K562 (cell line): ENCODE measurements around the gene DPEP1. TPM values are rescaled to one million over a fixed set of nuclear protein-coding genes. Genes with fewer than 3 reads are reported as not detected.
A peak's percentile ranks its signal among the peaks of the same experiment; 100 is the strongest.

ENCODE experiments used
- ATAC-seq: fragments of 200-7000 bp; cut with Tn5 transposase; 3 replicates; pipeline ENCODE4 v1.9.1; 2020; ENCODE audit warnings: moderate library complexity
- BruUV-seq: library from RNA; stranded (reverse); fragments of 400-500 nt; replicated peaks from 2 replicates; lab custom pipeline; 2021; lab: Mats Ljungman, UMichigan
- CTCF ChIA-PET: fragments of 300-600 bp; formaldehyde crosslinking; extraction: SDS; loops from one replicate; lab custom pipeline; 2021; ENCODE audit warnings: low intra/inter-chr PET ratio; lab: Yijun Ruan, JAX
- POLR2A ChIA-PET: fragments of 300-600, 350-650 bp; sonication (Branson Sonifier 250); formaldehyde crosslinking; extraction: SDS; loops from one replicate; lab custom pipeline; 2021; ENCODE audit warnings: antibody characterized with exemption, inconsistent platforms; lab: Yijun Ruan, JAX
- DNase-seq, 4 experiments: peaks; one replicate each; pipeline versions ENCODE4 v3.0.0 to v3.0.0-alpha.2; 2011 to 2018; ENCODE audit warnings: low spot score in 3 of 4, mixed read lengths in 3 of 4; ENCODE audit errors: extremely low read depth in 1 of 4
- FAIRE-seq: peaks from 2 replicates; lab custom pipeline; 2011; peaks lifted over from hg19 to GRCh38; lab: Jason Lieb, UNC
- H2AFZ ChIP-seq: 2 replicates; pipeline ENCODE4 v1.6.0; 2011; ENCODE audit warnings: low read depth, low read length, control low read depth, inconsistent platforms
- H3K27ac ChIP-seq: fragments of 200-600 bp; 3 replicates; pipeline ENCODE4 v1.8.0; 2011; ENCODE audit warnings: low read depth, mild to moderate bottlenecking, control low read depth, inconsistent platforms, low read length, moderate library complexity, mixed read lengths; ENCODE audit errors: extremely low read depth
- H3K27me3 ChIP-seq, 2 experiments: fragments of 300-600 bp in 1 of 2; 2 replicates in 1 of 2; 3 replicates in 1 of 2; pipeline versions ENCODE4 v1.6.0 to v1.8.0; 2011; ENCODE audit warnings: inconsistent platforms in 2 of 2, low read length in 2 of 2, mild to moderate bottlenecking in 1 of 2, mixed read lengths in 1 of 2, moderate library complexity in 1 of 2; ENCODE audit not compliant: control insufficient read depth in 2 of 2, insufficient read depth in 2 of 2
- H3K36me3 ChIP-seq: fragments of 300-600 bp; 3 replicates; pipeline ENCODE4 v1.8.0; 2011; ENCODE audit warnings: mild to moderate bottlenecking, low read length, inconsistent platforms; ENCODE audit not compliant: control insufficient read depth, insufficient read depth
- H3K4me1 ChIP-seq, 2 experiments: fragments of 200-600 bp in 1 of 2; replicated peaks in 1 of 2; 2 replicates in 1 of 2; 3 replicates in 1 of 2; pipeline versions ENCODE4 v1.5.1 to v1.8.0; 2011; ENCODE audit warnings: inconsistent platforms in 2 of 2, low read length in 2 of 2, mild to moderate bottlenecking in 1 of 2, mixed read lengths in 1 of 2, moderate library complexity in 1 of 2; ENCODE audit not compliant: control insufficient read depth in 2 of 2, insufficient read depth in 2 of 2
- H3K4me2 ChIP-seq: 2 replicates; pipeline ENCODE4 v1.6.1; 2011; ENCODE audit warnings: low read length, control low read depth, inconsistent platforms, mixed read lengths; ENCODE audit not compliant: insufficient read depth
- H3K4me3 ChIP-seq: fragments of 200-600 bp; sonication (generic), shearing (Covaris generic); 2 replicates; pipeline ENCODE4 v1.5.1; 2016; ENCODE audit warnings: control low read depth, inconsistent platforms
- H3K79me2 ChIP-seq: fragments of 200-600 bp; 3 replicates; pipeline ENCODE4 v1.8.0; 2011; ENCODE audit warnings: low read length, inconsistent platforms; ENCODE audit not compliant: control insufficient read depth, insufficient read depth
- H3K9ac ChIP-seq, 2 experiments: 2 replicates each; pipeline versions ENCODE4 v1.6.0 to v1.6.1; 2011; ENCODE audit warnings: low read depth in 2 of 2, low read length in 2 of 2, control low read depth in 1 of 2, inconsistent platforms in 1 of 2, mild to moderate bottlenecking in 1 of 2, mixed read lengths in 1 of 2; ENCODE audit not compliant: insufficient read depth in 1 of 2
- H3K9me1 ChIP-seq: one replicate; pipeline ENCODE4 v1.6.0; 2011; ENCODE audit warnings: inconsistent platforms, mild to moderate bottlenecking, low read length, moderate library complexity; ENCODE audit not compliant: control insufficient read depth, insufficient read depth
- H3K9me3 ChIP-seq: replicated peaks from 2 replicates; pipeline ENCODE4 v1.5.1; 2011; ENCODE audit warnings: low read depth, low read length, inconsistent platforms; ENCODE audit not compliant: control insufficient read depth, insufficient read depth
- H4K20me1 ChIP-seq: replicated peaks from 2 replicates; pipeline ENCODE4 v1.6.1; 2011; ENCODE audit warnings: low read length, inconsistent platforms, mixed read lengths; ENCODE audit not compliant: control insufficient read depth, insufficient read depth
- FIP1L1 ChIP-seq: fragments of 200-400 bp; formaldehyde crosslinking; IDR thresholded peaks from 2 replicates; pipeline ENCODE4 v1.6.1; 2018; ENCODE audit warnings: mild to moderate bottlenecking, low read depth, low read length; ENCODE audit not compliant: poor library complexity, severe bottlenecking
- MAFG ChIP-seq: fragments of 450-650 bp; conservative IDR thresholded peaks from 2 replicates; pipeline ENCODE4 v1.6.1; 2016; ENCODE audit warnings: missing genetic modification characterization, missing compliant biosample characterization
- MEF2A ChIP-seq: IDR thresholded peaks from 2 replicates; pipeline ENCODE4 v1.6.1; 2011; ENCODE audit warnings: low read depth, mild to moderate bottlenecking, low read length, moderate library complexity; ENCODE audit not compliant: control insufficient read depth
- POLR2A ChIP-seq: fragments of 450-650 bp; conservative IDR thresholded peaks from 2 replicates; pipeline ENCODE4 v1.6.1; 2016
- RFX1 ChIP-seq: fragments of 450-650 bp; IDR thresholded peaks from 2 replicates; pipeline ENCODE4 v1.6.1; 2016; ENCODE audit warnings: mild to moderate bottlenecking, moderate library complexity
- SIX5 ChIP-seq, 2 experiments: IDR thresholded peaks; 2 replicates each; pipeline ENCODE4 v1.6.1; 2011; ENCODE audit warnings: low read length in 2 of 2, borderline replicate concordance in 1 of 2, low read depth in 1 of 2, mild to moderate bottlenecking in 1 of 2, moderate library complexity in 1 of 2; ENCODE audit not compliant: insufficient read depth in 1 of 2
- ZNF212 ChIP-seq: fragments of 450-650 bp; formaldehyde crosslinking; IDR thresholded peaks from 2 replicates; pipeline ENCODE4 v1.4.0; 2020; ENCODE audit warnings: mild to moderate bottlenecking
- ZNF740 ChIP-seq, 3 experiments: fragments of 200-800 bp in 1 of 3; sonication (Bioruptor generic) in 1 of 3; sonication (generic) in 1 of 3; formaldehyde crosslinking in 1 of 3; IDR thresholded peaks; 2 replicates each; pipeline versions ENCODE4 v1.6.1 to v1.8.0; 2016 to 2022; ENCODE audit warnings: mild to moderate bottlenecking in 2 of 3, missing compliant biosample characterization in 2 of 3, missing genetic modification characterization in 2 of 3, missing genetic modification reagents in 1 of 3
- WGBS: fragments of 100-300 bp; shearing (Covaris generic); methylation state at CpG from one replicate; pipeline ENCODE4 v1.1.6; 2016; ENCODE audit warnings: low coverage, mixed read lengths; ENCODE audit not compliant: insufficient coverage; ENCODE audit errors: missing lambda C conversion rate; 5-methylcytosine and 5-hydroxymethylcytosine counted together
- in situ Hi-C: fragments of 300-500 bp; cut with MboI; formaldehyde crosslinking; loops from 4 replicates; pipeline ENCODE4 v1.15.0; 2018; ENCODE audit warnings: inconsistent platforms, mixed read lengths
- intact Hi-C: fragments of 100-400 bp; cut with micrococcal nuclease; formaldehyde crosslinking; loops from 2 replicates; pipeline ENCODE4 v1.14.2; 2022
- polyA plus RNA-seq, 8 experiments: library from polyadenylated mRNA; depleted of rRNA in 4 of 8; stranded (reverse) in 5 of 8; unstranded in 3 of 8; fragments of >200 nt; fragmentation: Nextera tagmentation in 2 of 8; fragmentation: Illumina TruSeq in 1 of 8; extraction: Ambion mirVana in 2 of 8; extraction: Trizol in 1 of 8; gene quantifications; 2 replicates each; pipeline versions ENCODE4 v1.2.1 to v1.2.3, GENCODE V29; 2011 to 2014; ENCODE audit warnings: inconsistent platforms in 1 of 8, missing spikeins in 1 of 8
- total RNA-seq, 7 experiments: library from RNA; depleted of rRNA in 6 of 7; stranded (reverse); fragments of >200 nt in 6 of 7; fragmentation: Illumina TruSeq in 2 of 7; extraction: Trizol in 2 of 7; gene quantifications; 2 replicates each; pipeline versions ENCODE4 v1.2.1 to v1.2.3, GENCODE V29; 2011 to 2021; ENCODE audit warnings: low replicate concordance in 1 of 7

DPEP1 gene
- total and polyA plus RNA-seq, 9 of the 15 experiments (the other 6 are each of a cell fraction or from before 2014, with no cell fraction given), result 0.14 to 0.31 (median 0.20) TPM; not detected in 6

GRCh38 chr16:89596957-89597649 lies 16.3 kb upstream of the DPEP1 start (continued):
- TF ChIP-seq FIP1L1, result peak; percentile 43
- TF ChIP-seq SIX5 (IDR thresholded peaks at IDR 0.05; ENCODE audit: borderline replicate concordance in 1 of 2, insufficient read depth in 1 of 2, low read depth in 1 of 2, low read length in 2 of 2), result no peak
- TF ChIP-seq ZNF212 (CRISPR knock-in tag), result no peak
- peak; percentile 52; the same call in 1 of the 2 replicates for TF ChIP-seq POLR2A

DNA sequence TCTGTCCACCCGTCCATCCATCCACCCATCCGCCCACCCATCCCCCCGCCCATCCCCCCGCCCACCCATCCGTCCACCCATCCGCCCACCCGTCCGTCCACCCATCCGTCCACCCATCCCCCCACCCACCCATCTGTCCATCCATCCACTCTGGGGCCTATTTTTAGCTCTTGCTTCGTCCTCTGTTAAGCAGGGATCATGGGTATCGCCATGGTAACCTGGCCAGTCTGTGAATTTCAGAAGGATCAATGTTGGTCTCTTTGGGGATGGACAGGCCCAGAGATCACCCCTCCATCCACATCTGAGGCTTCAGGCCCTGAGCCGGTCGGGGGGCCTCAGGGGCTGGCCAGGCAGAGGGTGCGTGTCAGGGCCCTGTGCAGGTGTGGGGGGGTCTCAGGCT lies 15.2 kb upstream of the DPEP1 start:
- no peak overlapping the region for H3K4me2 ChIP-seq
- no peaks in the 10 kb centered on the region for H3K79me2 ChIP-seq
- POLR2A ChIA-PET, result no interaction called here
- no TSS peak for BruUV-seq
- H2AFZ ChIP-seq, result no peak overlapping the region
- H3K27me3 ChIP-seq, result no peaks in the 10 kb centered on the region
- intact Hi-C loops (no loop called here), in situ Hi-C loops (loop anchor here (10.0 kb wide), 1 partner anchor 267 kb away; no protein-coding TSS in a partner anchor)
- no peaks in the 10 kb centered on the region for H3K9me1 ChIP-seq
- WGBS, result 20% methylated on average over 5 of the region's 14 CpGs
- no peak for FAIRE-seq
- H3K36me3 ChIP-seq, result peaks cover 18% of the 10 kb centered on the region; the same call in 2 of the 3 replicates
- peaks cover 0 to 62% of the 10 kb centered on the region in 2 experiments; a peak in 3 of 5 replicates for H3K4me1 ChIP-seq
- DNase-seq, result peak in 1 of 4 experiments; percentile 47
- no peak for ATAC-seq
- H3K9ac ChIP-seq, result no peak overlapping the region
- no peak overlapping the region for H3K27ac ChIP-seq
- H4K20me1 ChIP-seq, result 0 out of 2 replicates have a peak, but pooled peaks cover 5% of the 10 kb centered on the region
- peak; percentile 77; the same call in 1 of the 2 replicates for TF ChIP-seq MEF2A
- TF ChIP-seq ZNF740 (CRISPR knock-in tag; IDR thresholded peaks at IDR 0.05), result peak; percentile 40; the same call in 1 of the 2 replicates
- TF ChIP-seq ZNF740 (tag; IDR thresholded peaks at IDR 0.05), result no peak
- no peak for TF ChIP-seq MAFG (tag)
- TF ChIP-seq RFX1, result peak; percentile 70; the same call in 1 of the 2 replicates
- no peaks in the 10 kb centered on the region for H3K9me3 ChIP-seq
- no peak overlapping the region for H3K4me3 ChIP-seq
- CTCF ChIA-PET, result no interaction called here
